Fibroblast of villous mesenchyme (primary cell): ENCODE measurements around the gene GPR137B. TPM values are rescaled to one million over a fixed set of nuclear protein-coding genes. Genes with fewer than 3 reads are reported as not detected.
"Not testable (repeated sequence)": the region's sequence is repeated elsewhere in the genome, so short reads cannot be mapped to it uniquely, and the experiment has no call there.

Experiments used
- DNase-seq: peaks from one replicate; pipeline ENCODE4 v3.0.0-alpha.2; 2010; ENCODE audit warnings: low read depth
- H3K4me3 ChIP-seq: 2 replicates; pipeline ENCODE4 v1.5.1; 2011; ENCODE audit warnings: low read depth, mild to moderate bottlenecking, low read length
- CTCF ChIP-seq: IDR thresholded peaks from 2 replicates; pipeline ENCODE4 v1.5.1; 2012; ENCODE audit warnings: low read depth, mild to moderate bottlenecking, low read length; ENCODE audit not compliant: insufficient read depth
- total RNA-seq: library from RNA; depleted of rRNA; stranded (reverse); fragments of >200 nt; gene quantifications from 2 replicates; pipeline ENCODE4 v1.2.3, GENCODE V29; 2012

Gene GPR137B
- total RNA-seq, 1 donor: 13.0 TPM

DNA sequence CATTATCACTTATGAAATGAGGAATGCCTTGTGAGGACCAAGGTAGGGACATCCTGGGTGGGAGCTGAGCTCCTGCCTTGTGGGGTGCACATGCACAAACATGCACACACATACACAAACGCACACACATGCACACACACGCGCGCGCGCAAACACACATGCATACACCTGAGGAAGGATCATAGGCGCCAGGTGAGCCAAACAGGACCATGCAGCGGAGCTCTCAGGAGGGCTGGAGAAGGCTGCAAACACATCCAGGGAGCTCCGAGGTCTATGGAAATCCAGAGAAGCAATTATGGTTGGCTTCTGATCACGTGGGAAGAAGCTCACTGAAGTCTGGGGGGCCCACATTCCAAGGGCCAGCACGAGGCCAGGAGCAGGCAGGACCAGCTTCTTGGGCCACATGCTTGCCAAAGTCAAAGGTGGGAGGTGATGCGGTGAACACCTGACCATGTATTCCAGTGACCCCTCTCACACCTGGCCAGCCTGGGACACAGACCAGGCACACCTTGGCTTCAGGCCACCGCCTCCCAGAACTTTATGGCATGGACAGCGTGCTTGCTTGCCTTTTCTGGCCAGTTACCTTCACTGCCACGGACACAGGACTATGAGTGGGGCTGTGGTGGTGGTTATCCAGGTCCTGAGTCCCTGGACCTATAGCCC lies 13.6 kb downstream of the GPR137B start:
- no peak for DNase-seq
- TF ChIP-seq CTCF: no peak

GRCh38 chr1:236156512-236157208 lies 14.3 kb downstream of the GPR137B start:
- H3K4me3 ChIP-seq: no peak overlapping the region
- no peak for TF ChIP-seq CTCF
- DNase-seq: no peak

More for the DNA sequence above, 13.6 kb downstream of the GPR137B start:
- H3K4me3 ChIP-seq: no peak overlapping the region

DNA sequence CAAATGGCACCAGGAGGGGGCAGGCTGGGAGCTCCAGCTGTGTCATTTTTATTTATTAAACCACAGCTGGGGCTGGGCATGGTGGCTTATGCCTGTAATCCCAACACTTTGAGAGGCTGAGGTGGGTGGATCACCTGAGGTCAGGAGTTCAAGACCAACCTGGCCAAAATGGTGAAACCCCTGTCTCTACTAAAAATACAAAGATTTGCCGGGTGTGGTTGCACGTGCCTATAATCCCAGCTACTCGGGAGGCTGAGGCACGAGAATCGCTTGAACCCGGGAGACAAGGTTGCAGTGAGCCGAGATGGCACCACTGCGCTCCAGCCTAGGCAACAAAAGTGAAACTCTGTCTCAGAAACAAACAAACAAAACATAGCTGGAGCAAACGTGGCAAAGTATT lies 15.7 kb downstream of the GPR137B start:
- not testable (repeated sequence) for H3K4me3 ChIP-seq, DNase-seq

- TF ChIP-seq CTCF: no peak
- DNase-seq: no peak
- no peak overlapping the region for H3K4me3 ChIP-seq
Observed at GRCh38 chr1:236158719-236159118, 16.4 kb downstream of the GPR137B start.

DNA sequence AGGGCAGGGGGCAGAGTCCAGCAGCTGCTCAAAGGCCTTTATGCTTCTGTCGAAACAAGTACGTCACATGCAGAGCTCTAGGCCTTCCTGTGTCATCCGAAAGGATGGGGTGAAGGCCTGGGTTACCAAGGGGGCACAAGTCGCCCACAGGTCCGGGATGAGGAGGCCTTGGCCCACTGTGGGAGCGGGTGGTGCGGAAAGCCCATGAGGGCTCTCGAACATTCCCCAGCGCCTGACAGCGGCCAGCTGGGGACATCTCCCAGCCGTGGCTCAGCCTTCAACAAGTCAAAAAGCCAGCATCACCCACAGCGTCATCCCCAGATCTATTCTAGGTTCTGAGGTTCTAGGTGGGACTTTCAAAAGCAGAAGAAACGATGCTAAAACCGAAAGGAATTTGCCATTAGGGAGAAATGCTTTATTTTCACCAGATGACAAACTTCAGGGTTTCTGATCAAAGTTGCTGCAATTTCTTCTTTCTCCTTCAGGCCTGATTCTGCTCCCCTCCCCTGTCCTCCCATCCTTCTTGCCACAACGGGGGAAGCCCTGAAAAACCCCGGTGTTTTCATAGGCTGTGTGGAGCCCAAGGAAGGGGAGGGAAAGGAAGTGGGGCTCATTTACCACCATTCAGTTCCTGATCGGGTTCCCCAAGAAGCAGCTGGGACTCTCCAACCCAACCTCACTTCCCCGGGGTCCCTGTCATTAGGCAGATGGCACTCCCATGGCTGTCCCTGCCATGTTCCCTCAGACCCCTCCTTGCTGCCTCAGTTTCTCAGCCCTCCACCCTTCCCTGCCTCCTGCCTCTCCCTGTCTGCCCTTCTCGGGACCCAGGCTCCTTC lies 17.6 kb downstream of the GPR137B start:
- no peak overlapping the region for H3K4me3 ChIP-seq
- DNase-seq: peak; percentile 53
- no peak for TF ChIP-seq CTCF

GRCh38 chr1:236160540-236161127 lies 18.3 kb downstream of the GPR137B start:
- TF ChIP-seq CTCF: no peak
- DNase-seq: no peak
- H3K4me3 ChIP-seq: no peak overlapping the region

- no peak overlapping the region for H3K4me3 ChIP-seq
- no peak for TF ChIP-seq CTCF
- DNase-seq: no peak
Observed at GRCh38 chr1:236161230-236161629, 18.9 kb downstream of the GPR137B start.

DNA sequence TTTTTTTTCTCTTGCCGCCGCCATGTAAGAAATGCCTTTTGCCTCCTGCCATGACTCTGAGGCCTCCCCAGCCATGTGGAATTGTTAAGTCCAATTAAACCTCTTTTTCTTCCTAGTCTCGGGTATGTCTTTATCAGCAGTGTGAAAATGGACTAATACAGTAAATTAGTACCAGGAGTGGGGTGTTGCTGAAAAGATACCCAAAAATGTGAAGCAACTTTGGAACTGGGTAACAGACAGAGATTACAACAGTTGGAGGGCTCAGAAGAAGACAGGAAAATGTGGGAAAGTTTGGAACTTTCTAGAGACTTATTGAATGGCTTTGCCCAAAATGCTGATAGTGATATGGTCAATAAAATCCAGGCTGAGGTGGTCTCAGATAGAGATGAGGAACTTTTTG lies 19.4 kb downstream of the GPR137B start:
- not testable (repeated sequence) for H3K4me3 ChIP-seq, DNase-seq
